HFF-Myc (cell line): ENCODE results near the gene KLHDC9.

Experiments
- DNase-seq: peaks from one replicate; pipeline ENCODE4 v3.0.0-alpha.2; 2011; ENCODE audit warnings: low read depth; ENCODE audit errors: extremely low read depth
- H3K4me3 ChIP-seq: replicated peaks from 2 replicates; pipeline ENCODE4 v1.5.1; 2011; ENCODE audit warnings: low read depth, mild to moderate bottlenecking, control low read depth, low read length
- TF ChIP-seq, protein P1 (sequence below): IDR thresholded peaks from 2 replicates; pipeline ENCODE4 v1.5.1; 2012; ENCODE audit warnings: mild to moderate bottlenecking, low read depth, low read length, control low read depth; ENCODE audit errors: missing control alignments

KLHDC9 gene

DNA sequence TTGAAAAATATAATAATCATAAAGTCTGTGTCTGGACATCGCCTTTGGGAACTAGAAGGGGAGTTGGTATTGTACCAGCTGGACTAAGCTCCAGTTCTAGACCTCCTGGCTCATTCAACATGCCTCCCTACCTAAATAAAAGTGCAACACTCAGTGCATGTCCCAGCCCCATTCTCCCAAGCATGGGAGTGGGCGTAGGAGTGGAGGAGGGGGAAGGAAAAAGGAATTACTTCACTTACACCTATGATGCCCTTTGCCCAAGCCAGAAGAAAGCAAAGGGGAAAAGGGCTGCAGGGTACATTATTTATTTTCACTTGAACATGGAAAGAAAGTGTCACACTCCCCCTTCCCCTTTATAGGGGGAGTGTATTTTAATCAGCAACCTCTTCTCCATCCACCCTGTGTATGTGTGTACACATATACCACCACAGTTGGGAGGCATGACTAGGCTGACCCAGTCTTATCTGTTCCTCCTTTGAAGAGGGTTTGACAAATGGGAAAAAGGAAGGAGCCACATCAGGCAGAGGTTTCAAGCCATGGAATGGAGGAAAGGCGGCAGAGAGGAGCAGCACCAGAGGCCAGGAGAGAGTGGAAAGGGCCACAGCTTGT is 23.0 kb downstream of the KLHDC9 start:
- DNase-seq: no peak
- TF ChIP-seq, protein P1, sequence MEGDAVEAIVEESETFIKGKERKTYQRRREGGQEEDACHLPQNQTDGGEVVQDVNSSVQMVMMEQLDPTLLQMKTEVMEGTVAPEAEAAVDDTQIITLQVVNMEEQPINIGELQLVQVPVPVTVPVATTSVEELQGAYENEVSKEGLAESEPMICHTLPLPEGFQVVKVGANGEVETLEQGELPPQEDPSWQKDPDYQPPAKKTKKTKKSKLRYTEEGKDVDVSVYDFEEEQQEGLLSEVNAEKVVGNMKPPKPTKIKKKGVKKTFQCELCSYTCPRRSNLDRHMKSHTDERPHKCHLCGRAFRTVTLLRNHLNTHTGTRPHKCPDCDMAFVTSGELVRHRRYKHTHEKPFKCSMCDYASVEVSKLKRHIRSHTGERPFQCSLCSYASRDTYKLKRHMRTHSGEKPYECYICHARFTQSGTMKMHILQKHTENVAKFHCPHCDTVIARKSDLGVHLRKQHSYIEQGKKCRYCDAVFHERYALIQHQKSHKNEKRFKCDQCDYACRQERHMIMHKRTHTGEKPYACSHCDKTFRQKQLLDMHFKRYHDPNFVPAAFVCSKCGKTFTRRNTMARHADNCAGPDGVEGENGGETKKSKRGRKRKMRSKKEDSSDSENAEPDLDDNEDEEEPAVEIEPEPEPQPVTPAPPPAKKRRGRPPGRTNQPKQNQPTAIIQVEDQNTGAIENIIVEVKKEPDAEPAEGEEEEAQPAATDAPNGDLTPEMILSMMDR: no peak
- no peak overlapping the region for H3K4me3 ChIP-seq

DNA sequence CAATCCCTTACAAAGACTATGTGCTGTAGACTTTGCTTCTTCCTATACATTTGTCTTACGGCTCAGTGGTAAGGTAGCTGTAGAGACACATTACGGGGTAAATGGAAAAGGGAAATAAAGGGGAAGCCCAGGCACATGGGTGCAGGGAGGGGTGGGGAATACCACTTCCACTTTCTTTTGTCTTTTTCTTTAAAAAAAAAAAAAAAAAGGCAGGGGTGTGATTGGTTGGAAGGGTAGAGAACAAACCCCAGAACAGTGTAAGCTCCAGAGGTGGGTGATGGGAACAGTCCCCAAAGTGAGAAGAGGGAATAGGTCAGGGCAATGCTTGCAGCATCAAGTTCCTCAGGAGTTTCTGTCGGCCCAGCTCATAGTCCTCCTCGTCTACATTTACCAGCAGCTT is 23.7 kb downstream of the KLHDC9 start:
- no peak for DNase-seq
- TF ChIP-seq, protein P1: no peak
- no peak overlapping the region for H3K4me3 ChIP-seq

DNA sequence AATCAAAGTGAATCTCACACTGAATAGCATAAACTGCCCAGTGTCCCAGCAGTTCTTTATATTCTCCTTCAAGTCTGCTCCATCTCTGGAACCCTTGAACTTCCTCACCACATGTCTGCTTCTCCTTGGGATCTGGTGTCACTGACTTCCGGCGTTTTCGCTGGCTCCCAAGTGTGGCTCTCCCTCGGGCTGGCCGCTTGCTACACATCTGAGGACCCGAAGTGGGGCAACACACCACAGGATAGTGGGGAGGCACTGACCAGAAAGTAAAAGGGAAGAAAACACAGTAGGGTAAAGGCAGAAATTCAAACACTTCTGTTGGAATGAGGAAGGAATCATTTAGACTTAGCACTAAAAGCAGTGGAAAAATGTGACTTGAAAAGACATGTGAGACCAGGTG is 24.8 kb downstream of the KLHDC9 start:
- no peak for DNase-seq
- TF ChIP-seq, protein P1: no peak
- H3K4me3 ChIP-seq: no peak overlapping the region

DNA sequence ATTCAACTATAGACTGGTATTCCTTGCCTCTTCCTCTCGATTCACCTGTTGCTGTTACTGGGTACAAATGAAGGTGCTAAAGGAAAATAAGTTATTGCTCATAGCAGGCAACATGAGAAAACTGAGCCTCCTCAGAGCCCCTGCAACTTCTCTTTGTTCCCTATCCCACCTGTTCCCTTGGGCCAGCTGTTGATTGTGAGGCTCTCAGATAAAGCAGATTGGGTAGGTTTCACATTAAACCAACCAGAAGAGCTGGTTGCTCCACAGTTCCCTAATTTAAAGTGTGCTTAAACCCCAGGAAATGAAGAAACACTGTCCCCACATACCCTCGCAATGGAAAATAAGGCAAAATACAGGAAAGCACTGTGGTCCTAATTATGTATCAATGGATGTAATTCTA is 29.5 kb downstream of the KLHDC9 start:
- TF ChIP-seq, protein P1: no peak
- no peak for DNase-seq
- H3K4me3 ChIP-seq: no peak overlapping the region

DNA sequence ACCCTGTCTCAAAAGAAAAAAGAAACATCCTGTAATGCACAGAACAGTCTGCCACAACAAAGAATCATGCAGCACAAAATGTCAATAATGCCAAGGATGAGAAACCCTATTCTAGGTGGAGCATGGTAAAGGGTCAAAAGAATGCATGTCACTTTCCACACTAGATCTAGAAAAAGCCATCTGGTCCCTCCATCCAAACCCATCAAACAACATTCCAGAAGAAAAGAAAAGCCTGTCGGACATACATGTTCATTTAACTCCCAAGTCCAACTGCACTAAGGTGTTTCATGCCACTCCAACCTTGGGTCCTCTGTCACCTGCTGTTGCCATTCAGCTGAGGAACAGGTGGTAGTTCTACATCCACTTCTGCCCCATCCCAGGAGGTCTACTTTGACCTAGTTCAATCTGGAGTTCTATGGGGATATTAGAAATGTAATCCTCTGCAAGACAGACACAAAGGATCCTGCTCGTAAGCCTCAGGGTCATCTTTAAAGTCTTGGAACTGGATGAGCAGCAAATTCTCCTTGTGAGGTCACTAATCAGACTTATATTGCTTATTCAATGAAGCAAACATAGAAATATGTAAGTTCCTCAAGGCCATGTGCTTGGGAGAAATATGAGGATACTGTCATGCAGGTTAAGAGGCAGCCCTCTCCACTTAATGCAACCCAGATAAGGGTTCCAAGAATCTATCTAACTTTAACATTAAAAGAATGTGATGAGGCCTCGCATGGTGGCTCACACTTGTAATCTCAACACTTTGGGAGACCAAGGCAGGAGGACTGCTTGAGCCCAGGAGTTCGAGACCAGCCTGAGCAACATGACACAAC is 30.6 kb downstream of the KLHDC9 start:
- DNase-seq: no peak
- H3K4me3 ChIP-seq: no peak overlapping the region
- TF ChIP-seq, protein P1: no peak

DNA sequence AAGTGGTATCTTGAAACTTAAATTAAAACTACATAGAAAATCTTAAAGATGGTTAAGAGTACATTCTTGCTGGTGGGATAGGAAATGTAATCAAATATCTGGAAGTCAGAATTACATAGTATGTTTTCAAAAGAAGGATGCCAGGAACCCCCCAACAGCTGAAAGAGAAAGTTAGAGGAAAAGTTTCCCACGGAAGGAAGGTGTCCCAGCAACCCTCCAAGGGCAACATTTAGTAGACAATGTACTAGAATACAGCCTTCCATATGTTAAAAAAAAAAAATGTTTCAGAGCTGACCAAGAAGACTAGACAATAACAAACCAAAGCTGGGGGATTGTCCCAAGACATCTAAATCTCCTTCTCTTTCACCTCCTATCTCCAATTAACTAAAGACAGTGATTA is 32.1 kb downstream of the KLHDC9 start:
- no peak overlapping the region for H3K4me3 ChIP-seq
- DNase-seq: no peak
- TF ChIP-seq, protein P1: no peak
